H1 (cell line): ENCODE measurements around the gene MYL6B. TPM values are rescaled to one million over a fixed set of nuclear protein-coding genes. Genes with fewer than 3 reads are reported as not detected.

ENCODE experiments used
- ASH2L ChIP-seq: fragments of 200-600, 300-600 bp; sonication (generic); IDR thresholded peaks from one replicate; pipeline ENCODE4 v1.7.1; 2017; ENCODE audit warnings: low read length
- CBX5 ChIP-seq: fragments of 300-800, 300-1000 bp; sonication (generic); IDR thresholded peaks from 2 replicates; pipeline ENCODE4 v1.7.1; 2016; ENCODE audit warnings: antibody characterized with exemption, low read length, low read depth
- CHD2 ChIP-seq: IDR thresholded peaks from 2 replicates; pipeline ENCODE4 v1.6.1; 2012; ENCODE audit warnings: low read length, improper control_type of control experiment
- CREB1 ChIP-seq: IDR thresholded peaks from 2 replicates; pipeline ENCODE4 v1.6.1; 2012; ENCODE audit warnings: inconsistent platforms
- EP300 ChIP-seq, 2 experiments: IDR thresholded peaks; 1 replicate in 1 of 2; 2 replicates in 1 of 2; pipeline ENCODE4 v1.6.1; 2011 to 2012; ENCODE audit warnings: low read depth in 2 of 2, low read length in 2 of 2, mild to moderate bottlenecking in 2 of 2, borderline replicate concordance in 1 of 2, inconsistent platforms in 1 of 2, moderate library complexity in 1 of 2
- GABPA ChIP-seq: IDR thresholded peaks from 2 replicates; pipeline ENCODE4 v1.6.1; 2011; ENCODE audit warnings: mild to moderate bottlenecking, low read length, moderate library complexity, borderline replicate concordance; ENCODE audit not compliant: insufficient read depth
- JUN ChIP-seq: IDR thresholded peaks from 2 replicates; pipeline ENCODE4 v1.6.1; 2011; ENCODE audit warnings: low read depth, mild to moderate bottlenecking, improper control_type of control experiment, low read length
- PHF8 ChIP-seq: fragments of 200-600 bp; sonication (generic); conservative IDR thresholded peaks from 2 replicates; pipeline ENCODE4 v1.7.1; 2012; ENCODE audit warnings: low read depth, mild to moderate bottlenecking, inconsistent platforms, low read length, moderate library complexity
- POLR2A ChIP-seq, 2 experiments: IDR thresholded peaks; 1 replicate in 1 of 2; 2 replicates in 1 of 2; pipeline ENCODE4 v1.6.1; 2011; ENCODE audit warnings: low read depth in 2 of 2, low read length in 2 of 2, mild to moderate bottlenecking in 2 of 2; ENCODE audit errors: control extremely low read depth in 1 of 2
- RBBP5 ChIP-seq: IDR thresholded peaks from 2 replicates; pipeline ENCODE4 v1.7.1; 2012; ENCODE audit warnings: low read depth, mild to moderate bottlenecking, inconsistent platforms, low read length, moderate library complexity, borderline replicate concordance
- SIN3A ChIP-seq, 2 experiments: IDR thresholded peaks in 1 of 2; conservative IDR thresholded peaks in 1 of 2; 2 replicates each; pipeline ENCODE4 v1.6.1; 2011 to 2012; ENCODE audit warnings: low read length in 2 of 2, improper control_type of control experiment in 1 of 2, low read depth in 1 of 2, mild to moderate bottlenecking in 1 of 2
- SIX5 ChIP-seq: IDR thresholded peaks from 2 replicates; pipeline ENCODE4 v1.6.1; 2011; ENCODE audit warnings: mild to moderate bottlenecking, low read depth, low read length
- SP1 ChIP-seq: IDR thresholded peaks from 2 replicates; pipeline ENCODE4 v1.6.1; 2011; ENCODE audit warnings: low read depth, low read length
- TAF1 ChIP-seq: IDR thresholded peaks from 2 replicates; pipeline ENCODE4 v1.6.1; 2011; ENCODE audit warnings: mild to moderate bottlenecking, low read depth, low read length
- YY1 ChIP-seq: IDR thresholded peaks from 2 replicates; pipeline ENCODE4 v1.6.1; 2011; ENCODE audit warnings: low read depth, mild to moderate bottlenecking, low read length
- polyA plus RNA-seq, 7 experiments: library from polyadenylated mRNA; depleted of rRNA in 3 of 7; stranded (reverse) in 5 of 7; unstranded in 2 of 7; fragments of >200 nt in 5 of 7; fragments of 200-250 nt in 2 of 7; gene quantifications; 1 replicate in 5 of 7; 2 replicates in 1 of 7; 4 replicates in 1 of 7; pipeline versions ENCODE4 v1.2.1 to v1.2.3, GENCODE V29; 2011 to 2013; ENCODE audit warnings: missing spikeins in 2 of 7, mixed read lengths in 2 of 7
- total RNA-seq: library from RNA; stranded (reverse); fragmentation: NEBNext Ultra II Directional; extraction: Animal tissue kit (Norgen Biotek cat#: 25700); gene quantifications from 2 replicates; pipeline ENCODE4 v1.2.1, GENCODE V29; 2021
- TF ChIP-seq, protein P1 (sequence below): IDR thresholded peaks from 2 replicates; pipeline ENCODE4 v1.6.1; 2012; ENCODE audit warnings: inconsistent platforms

MYL6B gene
- total and polyA plus RNA-seq, 2 of the 8 experiments (the other 6 are each of a cell fraction or from before 2014, with no cell fraction given), result 163 to 202 TPM

DNA sequence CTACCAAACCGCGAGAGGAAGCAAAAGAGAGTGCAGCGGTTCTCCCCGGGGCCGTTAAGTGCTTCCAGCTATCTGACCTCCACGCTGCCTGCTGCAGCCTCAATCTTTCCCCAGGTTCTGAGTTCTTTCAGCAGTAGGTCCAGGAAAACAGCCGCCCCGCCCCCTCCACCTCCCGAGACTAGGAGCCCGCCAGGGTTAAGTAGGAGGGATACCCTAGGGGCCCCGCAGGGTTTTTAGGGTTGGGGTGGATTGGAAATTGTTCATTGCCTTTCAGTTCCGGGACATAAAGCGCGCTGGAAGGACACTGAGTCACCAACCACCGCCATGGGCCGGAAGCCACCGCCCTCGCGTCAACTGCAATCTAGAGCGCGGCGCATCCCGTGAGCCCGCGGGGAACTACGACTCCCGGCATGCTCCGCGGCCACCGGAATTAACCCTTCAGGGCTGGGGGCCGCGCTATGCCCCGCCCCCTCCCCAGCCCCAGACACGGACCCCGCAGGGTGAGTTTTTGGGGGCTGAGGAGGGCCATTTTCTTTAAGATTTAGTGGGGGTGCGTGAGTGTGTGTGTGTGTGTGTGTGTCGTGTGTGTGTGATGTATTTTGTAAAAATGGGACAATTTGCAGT lies at the start of gene MYL6B (continued):
- peak; percentile 77 for TF ChIP-seq TAF1
- TF ChIP-seq ASH2L, result peak; percentile 35
- TF ChIP-seq, protein P1, sequence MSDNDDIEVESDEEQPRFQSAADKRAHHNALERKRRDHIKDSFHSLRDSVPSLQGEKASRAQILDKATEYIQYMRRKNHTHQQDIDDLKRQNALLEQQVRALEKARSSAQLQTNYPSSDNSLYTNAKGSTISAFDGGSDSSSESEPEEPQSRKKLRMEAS, result no peak
- no peak for TF ChIP-seq RBBP5
- TF ChIP-seq POLR2A (IDR thresholded peaks at IDR 0.05; ENCODE audit: control extremely low read depth in 1 of 2, low read depth in 2 of 2, low read length in 2 of 2), result peak; percentile 46 to 59; a peak in 2 of 3 replicates
- TF ChIP-seq EP300 (IDR thresholded peaks at IDR 0.05; ENCODE audit: borderline replicate concordance in 1 of 2, low read depth in 2 of 2, low read length in 2 of 2), result no peak
- peak; percentile 66 for TF ChIP-seq SIX5
- no peak for TF ChIP-seq CBX5
- peak; percentile 49; the same call in 1 of the 2 replicates for TF ChIP-seq SP1
- peak; percentile 86 for TF ChIP-seq YY1
- peak; percentile 66 for TF ChIP-seq PHF8
- TF ChIP-seq JUN, result no peak
- TF ChIP-seq SIN3A (conservative IDR thresholded peaks at IDR 0.05 in 1 of 2, IDR thresholded peaks at IDR 0.05 in 1 of 2; ENCODE audit: low read depth in 1 of 2, low read length in 2 of 2), result peak in 1 of 2 experiments; percentile 88; a peak in 2 of 4 replicates
- TF ChIP-seq CREB1, result peak; percentile 70; the same call in 1 of the 2 replicates
- peak; percentile 45; the same call in 1 of the 2 replicates for TF ChIP-seq GABPA
- TF ChIP-seq CHD2, result peak; percentile 58; the same call in 1 of the 2 replicates
